Measurements from ENCODE around the gene CELF1.

- no peak for TF ChIP-seq YY1 (IDR thresholded peaks at IDR 0.05; ENCODE audit: insufficient read depth, insufficient read length)
- no peak for TF ChIP-seq ZNF274 (IDR thresholded peaks at IDR 0.05; ENCODE audit: low read depth, low read length)
- no peak for TF ChIP-seq SUZ12 (IDR thresholded peaks at IDR 0.05; ENCODE audit: extremely low read depth, insufficient read depth, insufficient read length)
Observed at GRCh38 chr11:47534704-47535251, 18.2 kb downstream of the CELF1 start.

Measured in NT2/D1 (cell line).